Panc1 (cell line): ENCODE results near the gene KMO.

Experiments used
- SIN3A ChIP-seq: IDR thresholded peaks from 2 replicates; pipeline ENCODE4 v1.6.1; 2012; ENCODE audit warnings: low read depth, mild to moderate bottlenecking, low read length, moderate library complexity, borderline replicate concordance; ENCODE audit not compliant: insufficient read depth
- TF ChIP-seq, protein P1 (sequence below): fragments of 450-650 bp; IDR thresholded peaks from 2 replicates; pipeline ENCODE4 v1.5.1; 2017; ENCODE audit warnings: mild to moderate bottlenecking

DNA sequence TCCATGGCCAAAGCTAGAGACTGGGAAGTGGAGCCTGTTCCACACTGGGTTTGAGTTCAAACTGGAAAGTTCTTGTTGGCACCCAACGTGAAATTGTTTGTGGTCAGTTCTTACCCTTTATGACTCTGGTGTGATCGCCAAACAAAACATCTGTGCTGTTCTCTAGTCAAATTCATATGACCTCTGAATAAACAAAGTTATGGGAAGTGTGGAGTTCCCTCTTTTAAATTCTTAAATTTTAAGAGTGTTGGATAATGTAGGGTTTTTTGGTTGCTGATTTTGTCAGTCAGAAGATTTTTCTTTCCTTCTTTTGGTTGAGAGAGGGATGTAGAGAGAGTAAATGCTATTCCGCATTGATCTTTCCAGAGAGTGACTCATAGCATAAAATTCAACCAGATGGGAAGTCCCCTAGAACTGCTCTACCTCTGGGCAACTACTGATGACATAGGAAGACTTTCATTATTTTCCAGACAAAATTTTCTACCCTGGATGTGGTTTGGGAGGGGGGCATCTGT is 71.6 kb downstream of the KMO start:
- TF ChIP-seq, protein P1, sequence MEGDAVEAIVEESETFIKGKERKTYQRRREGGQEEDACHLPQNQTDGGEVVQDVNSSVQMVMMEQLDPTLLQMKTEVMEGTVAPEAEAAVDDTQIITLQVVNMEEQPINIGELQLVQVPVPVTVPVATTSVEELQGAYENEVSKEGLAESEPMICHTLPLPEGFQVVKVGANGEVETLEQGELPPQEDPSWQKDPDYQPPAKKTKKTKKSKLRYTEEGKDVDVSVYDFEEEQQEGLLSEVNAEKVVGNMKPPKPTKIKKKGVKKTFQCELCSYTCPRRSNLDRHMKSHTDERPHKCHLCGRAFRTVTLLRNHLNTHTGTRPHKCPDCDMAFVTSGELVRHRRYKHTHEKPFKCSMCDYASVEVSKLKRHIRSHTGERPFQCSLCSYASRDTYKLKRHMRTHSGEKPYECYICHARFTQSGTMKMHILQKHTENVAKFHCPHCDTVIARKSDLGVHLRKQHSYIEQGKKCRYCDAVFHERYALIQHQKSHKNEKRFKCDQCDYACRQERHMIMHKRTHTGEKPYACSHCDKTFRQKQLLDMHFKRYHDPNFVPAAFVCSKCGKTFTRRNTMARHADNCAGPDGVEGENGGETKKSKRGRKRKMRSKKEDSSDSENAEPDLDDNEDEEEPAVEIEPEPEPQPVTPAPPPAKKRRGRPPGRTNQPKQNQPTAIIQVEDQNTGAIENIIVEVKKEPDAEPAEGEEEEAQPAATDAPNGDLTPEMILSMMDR: no peak
- TF ChIP-seq SIN3A: no peak
